RPMI7951 (cell line): ENCODE data around the gene EGFR. TPM values are rescaled to one million over a fixed set of nuclear protein-coding genes. Genes with fewer than 3 reads are reported as not detected.

Source experiments
- DNase-seq: peaks from one replicate; pipeline ENCODE4 v3.0.0-alpha.2; 2012; ENCODE audit warnings: low read depth
- total RNA-seq: library from RNA; depleted of rRNA; stranded (reverse); fragments of >200 nt; shearing (Covaris generic); gene quantifications from 2 replicates; pipeline ENCODE4 v1.2.3, GENCODE V29; 2014

The EGFR gene
- total RNA-seq, 1 experiment from 2014 or later = 40.9 TPM

DNA sequence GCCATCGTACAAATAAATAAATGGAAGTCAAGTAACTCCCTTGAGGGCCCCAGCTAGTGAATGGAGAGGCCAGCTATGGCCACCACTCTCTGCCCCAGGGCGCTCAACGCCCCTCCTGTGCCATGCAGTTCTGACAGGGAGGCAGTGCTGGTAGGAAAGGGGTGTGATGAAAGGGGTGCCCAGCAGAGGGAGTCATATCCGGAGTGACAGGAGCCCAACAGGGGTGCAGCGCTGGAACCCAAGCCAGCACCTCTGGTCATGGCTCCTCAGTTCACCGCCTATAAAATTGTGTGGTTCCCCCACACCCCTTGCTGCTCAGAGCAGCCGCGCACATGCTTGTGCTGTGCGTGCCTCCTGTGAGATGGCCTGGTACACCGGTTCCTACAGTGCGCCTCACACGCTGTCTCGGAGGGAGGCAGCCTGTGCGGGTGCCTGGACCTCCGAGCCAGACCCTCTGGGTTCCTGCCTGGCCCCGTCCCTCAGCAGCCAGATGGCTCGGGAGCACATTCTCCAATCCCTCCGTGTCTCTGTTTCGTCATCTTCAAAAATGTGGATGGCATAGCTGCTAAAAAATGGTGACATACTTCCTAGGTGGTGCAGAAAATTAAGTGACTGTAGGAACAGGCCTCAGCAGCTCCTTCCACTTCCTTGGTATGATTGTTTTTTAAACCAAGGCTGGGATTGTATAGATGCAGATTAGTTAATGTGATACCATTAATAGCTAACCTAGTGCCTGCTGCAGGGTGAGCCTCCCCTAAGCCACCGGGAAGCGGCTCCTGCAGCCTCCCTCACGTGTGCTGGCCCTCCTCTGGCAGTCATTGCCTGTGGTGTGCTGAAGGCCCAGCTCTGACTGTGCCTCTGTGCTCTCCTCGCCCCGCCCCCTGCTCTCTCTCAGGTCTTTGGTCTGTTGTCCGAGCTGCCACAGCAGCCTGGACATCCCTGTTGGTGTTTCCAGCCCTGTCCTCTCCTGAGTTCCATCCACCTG is 125.8 kb downstream of the EGFR start:
- peak; percentile 29 for DNase-seq

GRCh38 chr7:55145606-55146005 is 126.8 kb downstream of the EGFR start:
- no peak for DNase-seq

DNA sequence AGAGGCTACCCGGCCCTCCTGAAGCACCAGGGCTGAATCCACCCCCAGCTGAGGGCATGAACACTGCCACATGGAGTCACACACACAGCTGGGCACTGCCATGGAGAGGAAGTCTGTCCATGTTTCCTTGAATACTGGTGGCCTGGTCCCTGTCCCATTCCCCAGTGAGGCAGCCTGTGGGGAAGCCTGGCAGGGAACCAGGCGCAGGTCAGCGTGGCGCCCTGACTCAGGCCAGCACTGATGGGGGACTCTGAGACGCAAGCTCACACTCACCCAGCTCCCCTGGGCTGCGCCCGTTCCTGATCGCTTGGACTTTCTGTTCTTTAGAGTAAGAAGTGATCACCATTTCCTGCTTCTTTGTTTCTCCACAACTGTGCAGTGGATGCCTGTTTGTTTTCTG is 128.3 kb downstream of the EGFR start:
- DNase-seq = no peak

GRCh38 chr7:55147736-55148135 is 128.9 kb downstream of the EGFR start:
- DNase-seq = no peak

GRCh38 chr7:55148571-55148970 is 129.8 kb downstream of the EGFR start:
- DNase-seq = peak; percentile 53

GRCh38 chr7:55149001-55149400 is 130.2 kb downstream of the EGFR start:
- DNase-seq = no peak

DNA sequence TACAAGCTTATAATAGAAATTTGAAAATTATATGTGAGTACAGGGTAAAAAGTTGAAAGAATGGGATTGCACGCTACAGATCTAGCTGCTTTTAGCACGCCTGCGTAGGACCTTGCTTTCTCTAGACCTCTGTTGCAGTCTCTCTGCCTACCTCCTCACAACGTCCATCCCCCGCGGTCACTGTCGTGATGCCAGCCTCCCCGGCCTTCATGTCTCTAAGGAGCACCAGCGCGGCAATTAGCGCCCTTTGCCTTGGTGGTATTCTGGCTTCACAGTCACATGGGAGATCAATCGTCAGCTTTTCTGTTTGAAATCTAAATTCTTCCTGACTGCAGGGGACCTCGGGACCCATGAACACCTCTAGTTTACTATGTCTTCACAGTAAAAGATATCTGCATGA is 131.3 kb downstream of the EGFR start:
- no peak for DNase-seq

DNA sequence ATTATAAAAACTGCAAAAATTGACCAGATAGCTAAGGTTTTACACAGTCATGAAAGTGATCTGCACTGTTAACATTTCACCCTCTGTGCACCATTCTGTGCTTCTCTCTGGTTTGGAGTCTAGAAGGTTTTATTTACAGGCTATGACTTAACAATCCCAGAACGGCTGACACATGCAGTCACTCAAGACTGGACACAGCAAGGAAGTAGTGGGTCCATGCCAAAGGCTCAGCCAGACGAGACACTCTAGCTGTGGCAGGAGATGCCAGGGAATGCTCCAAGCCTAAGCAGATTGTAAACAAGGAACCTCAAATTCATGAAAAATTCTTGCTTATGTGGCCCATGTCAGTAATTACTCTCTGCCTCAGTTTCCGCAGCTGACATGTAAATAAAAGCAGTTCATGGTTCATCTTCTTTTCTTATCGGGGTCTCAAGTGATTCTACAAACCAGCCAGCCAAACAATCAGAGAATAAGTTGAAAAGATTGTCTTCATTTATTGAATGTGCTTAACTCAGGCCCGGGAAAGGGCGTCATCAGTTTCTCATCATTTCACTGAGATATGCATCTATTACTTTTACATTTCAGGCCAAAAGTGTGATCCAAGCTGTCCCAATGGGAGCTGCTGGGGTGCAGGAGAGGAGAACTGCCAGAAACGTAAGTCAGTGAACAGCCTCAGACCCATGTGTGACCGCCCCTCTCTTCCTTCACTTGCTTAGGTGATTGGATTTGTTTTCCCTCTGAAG is 132.1 kb downstream of the EGFR start:
- no peak for DNase-seq

GRCh38 chr7:55152516-55152915 is 133.7 kb downstream of the EGFR start:
- no peak for DNase-seq

DNA sequence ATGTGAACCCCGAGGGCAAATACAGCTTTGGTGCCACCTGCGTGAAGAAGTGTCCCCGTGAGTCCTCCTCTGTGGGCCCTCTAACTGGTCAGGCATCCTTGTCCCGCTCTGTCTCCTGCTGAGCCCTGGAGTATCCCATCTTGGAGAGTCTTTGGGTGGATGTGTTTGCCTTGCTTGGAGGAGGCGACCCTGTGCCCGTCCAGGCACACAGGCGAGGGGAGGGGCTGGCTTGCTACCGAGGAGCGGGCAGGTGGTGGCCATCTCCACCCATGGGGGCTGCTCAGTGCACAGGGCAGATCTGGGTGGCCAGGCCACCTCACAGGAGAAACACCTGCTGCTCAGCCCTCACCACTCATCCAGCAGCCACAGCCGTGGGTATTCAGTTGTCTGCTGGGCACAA is 135.3 kb downstream of the EGFR start:
- DNase-seq = no peak

DNA sequence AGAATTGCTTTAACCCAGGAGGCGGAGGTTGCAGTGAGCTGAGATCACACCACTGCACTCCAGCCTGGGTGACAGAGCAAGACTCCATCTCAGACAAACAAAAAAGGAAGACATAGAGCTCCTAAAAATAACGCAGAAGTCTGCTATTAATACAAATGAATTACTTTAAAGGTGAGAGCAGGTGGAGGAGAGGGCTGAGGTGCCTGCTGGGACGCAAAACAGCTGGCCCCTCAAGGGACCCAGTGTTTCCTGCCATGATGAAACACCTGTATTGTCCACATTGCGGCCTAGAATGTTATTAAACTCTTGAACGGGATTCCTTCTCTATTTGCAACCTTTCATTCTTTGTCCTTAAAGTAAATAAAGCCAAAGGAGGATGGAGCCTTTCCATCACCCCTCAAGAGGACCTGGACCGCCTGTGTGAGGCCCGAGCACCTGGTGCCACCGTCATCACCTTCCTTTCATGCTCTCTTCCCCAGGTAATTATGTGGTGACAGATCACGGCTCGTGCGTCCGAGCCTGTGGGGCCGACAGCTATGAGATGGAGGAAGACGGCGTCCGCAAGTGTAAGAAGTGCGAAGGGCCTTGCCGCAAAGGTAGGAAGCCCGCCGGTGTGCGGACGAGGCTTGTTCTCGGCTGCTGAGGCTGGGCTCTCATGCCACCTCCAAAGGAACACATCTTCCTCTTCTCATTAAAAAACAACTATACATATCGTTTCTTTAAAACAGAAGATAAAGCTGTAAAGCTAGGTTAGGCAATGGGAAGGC is 136.7 kb downstream of the EGFR start:
- no peak for DNase-seq

DNA sequence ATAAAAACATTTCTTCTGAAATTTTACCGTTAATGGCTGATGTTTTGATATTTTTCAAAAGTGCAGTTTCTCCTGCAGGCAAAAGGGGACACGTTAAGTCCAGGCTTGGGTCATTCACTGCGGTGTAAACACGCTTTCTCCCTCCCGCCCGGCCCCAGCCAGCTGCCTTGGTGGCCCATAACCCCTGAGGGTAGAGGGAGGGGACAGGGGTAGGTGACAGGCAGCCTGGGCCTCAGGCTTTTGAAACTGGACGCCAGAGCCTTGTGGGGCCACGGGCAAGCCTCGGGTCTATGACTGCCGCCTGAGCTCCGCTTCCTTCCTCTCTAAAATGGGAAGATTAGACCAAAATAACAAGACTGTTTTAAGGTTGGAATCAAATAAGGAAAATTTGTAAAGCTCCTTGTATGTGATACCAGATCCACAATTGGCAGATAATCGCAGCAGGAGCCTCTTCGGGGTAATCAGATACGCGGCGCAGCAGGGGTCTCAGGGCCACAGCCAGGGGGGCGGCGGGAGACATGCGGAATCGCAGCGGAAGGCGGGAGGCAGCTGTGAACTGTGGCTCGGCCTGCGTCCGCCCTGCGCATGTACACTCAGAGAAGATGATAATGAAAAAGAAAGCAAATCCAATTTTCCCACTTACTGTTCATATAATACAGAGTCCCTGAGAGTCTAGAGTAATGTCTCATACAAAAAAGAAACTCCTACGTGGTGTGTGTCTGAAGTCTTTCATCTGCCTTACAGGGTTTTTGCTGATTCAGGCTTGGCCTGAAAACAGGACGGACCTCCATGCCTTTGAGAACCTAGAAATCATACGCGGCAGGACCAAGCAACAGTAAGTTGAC is 138.3 kb downstream of the EGFR start:
- no peak for DNase-seq

DNA sequence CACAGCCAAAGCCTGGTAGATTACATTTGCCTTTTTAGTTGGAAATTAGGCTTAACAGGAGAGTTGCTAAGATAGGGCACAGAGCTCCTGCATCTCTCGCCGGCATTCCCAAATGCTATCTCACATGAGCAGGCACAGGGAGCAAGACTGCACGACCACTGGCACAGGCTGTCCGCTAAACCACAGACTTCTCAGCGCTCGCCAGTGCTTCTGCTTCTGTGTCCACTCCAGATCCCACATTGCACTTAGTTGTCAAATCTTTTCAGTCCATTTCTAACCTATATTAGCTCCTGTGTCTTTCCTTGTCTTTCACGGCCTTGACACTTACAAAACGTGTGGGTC is 138.9 kb downstream of the EGFR start:
- no peak for DNase-seq

- DNase-seq = peak; percentile 71
Observed at GRCh38 chr7:55158541-55159382, 139.9 kb downstream of the EGFR start.

DNA sequence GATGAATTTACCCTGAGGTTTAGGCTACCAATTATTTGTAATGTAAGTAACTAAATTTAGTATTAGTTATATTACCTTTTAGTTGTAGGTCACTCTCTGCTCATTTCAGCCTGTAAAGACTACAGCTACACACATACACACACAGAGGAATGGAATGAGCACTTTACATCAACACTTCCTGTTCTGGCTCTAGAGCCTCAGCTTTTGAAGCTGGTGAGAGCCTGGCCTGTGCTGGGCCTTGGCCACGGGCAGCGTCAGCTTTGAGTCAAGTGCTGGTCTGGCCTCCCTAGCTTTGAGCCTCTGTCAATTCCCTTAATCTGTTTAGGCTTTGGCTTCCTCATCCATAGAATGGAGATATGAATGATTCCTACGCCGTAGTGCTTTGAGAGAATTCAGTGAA is 141.7 kb downstream of the EGFR start:
- peak; percentile 68 for DNase-seq

DNA sequence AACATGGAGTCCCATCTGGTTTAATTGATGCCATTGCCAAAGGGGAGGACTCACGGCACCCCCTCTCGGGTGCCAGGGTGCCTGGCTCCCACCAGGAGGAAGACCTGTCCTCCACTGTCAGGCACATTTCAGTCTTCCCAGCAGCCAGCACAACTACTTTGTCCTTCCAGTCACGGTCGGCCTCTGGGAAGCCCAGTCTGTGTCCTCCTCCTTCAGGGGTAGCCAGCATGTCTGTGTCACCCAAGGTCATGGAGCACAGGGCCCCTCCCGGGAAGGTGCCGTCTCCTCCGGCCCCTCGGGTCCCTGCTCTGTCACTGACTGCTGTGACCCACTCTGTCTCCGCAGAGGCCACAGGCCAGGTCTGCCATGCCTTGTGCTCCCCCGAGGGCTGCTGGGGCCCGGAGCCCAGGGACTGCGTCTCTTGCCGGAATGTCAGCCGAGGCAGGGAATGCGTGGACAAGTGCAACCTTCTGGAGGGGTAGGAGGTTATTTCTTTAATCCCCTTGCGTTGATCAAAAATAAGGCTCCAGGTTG is 142.4 kb downstream of the EGFR start:
- DNase-seq = no peak

DNA sequence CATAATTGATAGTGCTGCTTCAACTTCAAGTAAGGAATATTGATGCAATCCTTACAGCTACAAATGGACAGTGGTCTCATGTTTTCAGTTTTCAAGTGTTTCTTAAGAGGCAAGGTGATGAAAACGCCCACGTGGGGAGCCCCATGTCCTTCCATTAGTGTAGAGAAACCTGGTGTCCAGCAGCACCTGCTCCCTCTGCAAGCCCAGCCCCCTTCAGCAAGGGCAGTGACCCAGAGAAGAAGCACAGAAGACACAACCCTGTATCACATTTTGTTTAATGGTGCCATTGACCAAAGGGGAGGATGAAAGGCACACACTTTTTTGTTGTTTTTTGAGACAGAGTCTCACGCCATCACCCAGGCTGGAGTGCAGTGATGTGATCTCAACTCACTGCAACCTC is 143.7 kb downstream of the EGFR start:
- DNase-seq = no peak

- DNase-seq = no peak
Observed at GRCh38 chr7:55163733-55164132, 144.9 kb downstream of the EGFR start.

DNA sequence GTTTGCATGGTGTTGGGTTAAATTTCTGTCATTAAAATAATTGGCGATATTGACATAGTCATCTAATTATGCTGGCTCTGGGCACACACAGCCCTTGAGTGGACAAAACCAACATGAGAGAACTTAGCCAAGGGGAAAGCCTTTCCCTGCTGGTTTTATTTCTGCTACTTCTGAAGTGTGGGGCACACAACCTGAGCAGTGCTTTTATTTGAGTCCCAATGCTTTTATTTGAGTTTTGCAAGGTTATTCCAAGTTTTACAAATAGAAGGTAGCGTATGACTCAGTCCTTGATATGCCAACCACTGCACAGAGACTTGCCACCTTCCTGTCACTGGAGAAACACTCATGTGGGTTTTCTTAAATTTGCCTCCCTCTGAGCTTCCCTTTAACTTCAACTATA is 145.7 kb downstream of the EGFR start:
- no peak for DNase-seq

DNA sequence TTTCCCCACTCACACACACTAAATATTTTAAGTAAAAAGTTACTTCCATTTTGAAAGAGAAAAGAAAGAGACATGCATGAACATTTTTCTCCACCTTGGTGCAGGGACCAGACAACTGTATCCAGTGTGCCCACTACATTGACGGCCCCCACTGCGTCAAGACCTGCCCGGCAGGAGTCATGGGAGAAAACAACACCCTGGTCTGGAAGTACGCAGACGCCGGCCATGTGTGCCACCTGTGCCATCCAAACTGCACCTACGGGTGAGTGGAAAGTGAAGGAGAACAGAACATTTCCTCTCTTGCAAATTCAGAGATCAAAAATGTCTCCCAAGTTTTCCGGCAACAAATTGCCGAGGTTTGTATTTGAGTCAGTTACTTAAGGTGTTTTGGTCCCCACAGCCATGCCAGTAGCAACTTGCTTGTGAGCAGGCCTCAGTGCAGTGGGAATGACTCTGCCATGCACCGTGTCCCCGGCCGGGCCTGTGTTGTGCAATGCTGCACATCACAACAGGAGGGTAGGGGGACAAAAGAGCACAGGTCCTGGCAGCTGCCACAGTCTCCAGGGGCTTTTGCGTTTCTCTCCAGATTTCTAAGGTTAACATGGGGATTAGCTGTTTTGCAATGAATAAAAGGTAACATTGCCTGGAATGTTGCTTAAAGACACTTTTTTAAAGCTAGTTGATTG is 146.5 kb downstream of the EGFR start:
- DNase-seq = no peak
